Smooth muscle cell (in vitro differentiated cells): ENCODE measurements around the gene MAML2. TPM values are rescaled to one million over a fixed set of nuclear protein-coding genes. Genes with fewer than 3 reads are reported as not detected.

ENCODE experiments used
- DNase-seq: peaks from one replicate; lab custom pipeline; 2025; ENCODE audit not compliant: unreplicated experiment; lab: John Stamatoyannopoulos, UW
- H2AFZ ChIP-seq: fragments of 200-600 bp; sonication (generic); 2 replicates; pipeline ENCODE4 v1.6.0; 2016; ENCODE audit warnings: antibody characterized with exemption, low read depth, mild to moderate bottlenecking
- H3F3A ChIP-seq: fragments of 200-600 bp; sonication (generic); 2 replicates; pipeline ENCODE4 v1.6.0; 2017; ENCODE audit warnings: antibody characterized with exemption, low read depth
- H3K27ac ChIP-seq: fragments of 200-600 bp; sonication (generic); 2 replicates; pipeline ENCODE4 v1.5.1; 2016; ENCODE audit warnings: low read depth, mild to moderate bottlenecking
- H3K27me3 ChIP-seq: fragments of 200-600 bp; sonication (generic); 2 replicates; pipeline ENCODE4 v1.6.1; 2016; ENCODE audit warnings: low read depth, mild to moderate bottlenecking
- H3K36me3 ChIP-seq: fragments of 200-600 bp; sonication (generic); 2 replicates; pipeline ENCODE4 v1.5.1; 2016; ENCODE audit warnings: low read depth
- H3K4me1 ChIP-seq: fragments of 200-600 bp; sonication (generic); 2 replicates; pipeline ENCODE4 v1.5.1; 2016; ENCODE audit warnings: low read depth
- H3K4me2 ChIP-seq: fragments of 200-600 bp; sonication (generic); 2 replicates; pipeline ENCODE4 v1.6.0; 2016; ENCODE audit warnings: mild to moderate bottlenecking
- H3K4me3 ChIP-seq: fragments of 200-600 bp; sonication (generic); 2 replicates; pipeline ENCODE4 v1.5.1; 2016; ENCODE audit warnings: mild to moderate bottlenecking
- H3K79me2 ChIP-seq: fragments of 200-600 bp; sonication (generic); 2 replicates; pipeline ENCODE4 v1.6.0; 2016; ENCODE audit warnings: low read depth, mild to moderate bottlenecking
- H3K9ac ChIP-seq: fragments of 200-600 bp; sonication (generic); 2 replicates; pipeline ENCODE4 v1.6.0; 2016; ENCODE audit warnings: low read depth
- H3K9me3 ChIP-seq: fragments of 200-600 bp; sonication (generic); replicated peaks from 2 replicates; pipeline ENCODE4 v1.5.1; 2016; ENCODE audit warnings: low read depth
- H4K20me1 ChIP-seq: fragments of 200-600 bp; sonication (generic); 2 replicates; pipeline ENCODE4 v1.6.0; 2016; ENCODE audit warnings: low read depth
- WGBS: methylation state at CpG from one replicate; pipeline ENCODE4 v1.1.7; 2016; ENCODE audit warnings: low lambda C conversion rate; 5-methylcytosine and 5-hydroxymethylcytosine counted together
- polyA plus RNA-seq: library from polyadenylated mRNA; unstranded; fragments of >200 nt; fragmentation: Nextera tagmentation; extraction: Ambion mirVana; gene quantifications from 2 replicates; pipeline ENCODE4 v1.2.1, GENCODE V29; 2016
- total RNA-seq: library from RNA; depleted of rRNA; stranded (reverse); fragments of >200 nt; gene quantifications from 2 replicates; pipeline ENCODE4 v1.2.3, GENCODE V29; 2014
- TF ChIP-seq, protein P1 (sequence below): fragments of 200-600 bp; sonication (generic); IDR thresholded peaks from 2 replicates; pipeline ENCODE4 v1.5.1; 2017; ENCODE audit warnings: borderline replicate concordance, mild to moderate bottlenecking, antibody characterized with exemption; ENCODE audit not compliant: insufficient read depth, poor library complexity, severe bottlenecking

MAML2 gene
- total and polyA plus RNA-seq, 2 experiments from 2014 or later = 8.7 to 52.4 TPM

DNA sequence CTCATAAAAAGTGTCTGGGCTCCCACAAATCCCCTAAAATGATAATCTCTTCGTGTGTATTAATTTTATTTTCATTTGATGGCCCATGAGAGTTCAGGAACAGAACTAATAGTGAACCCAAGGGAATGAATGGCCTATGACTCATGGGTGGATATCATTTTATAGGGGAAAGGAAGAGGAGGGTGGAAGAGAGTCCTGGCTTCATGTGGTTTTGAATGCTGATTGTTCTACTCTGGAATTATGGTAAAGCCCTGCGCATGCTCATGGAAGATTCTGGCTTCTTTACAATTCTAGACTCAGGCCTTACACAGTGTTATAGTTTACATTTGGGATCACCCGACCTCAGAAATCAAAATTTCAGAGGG is 35.2 kb downstream of the MAML2 start:
- no peak for DNase-seq
- H3K79me2 ChIP-seq = peaks cover 84% of the 10 kb centered on the region
- no peaks in the 10 kb centered on the region for H3K36me3 ChIP-seq
- no peaks in the 10 kb centered on the region for H4K20me1 ChIP-seq
- peaks cover 46% of the 10 kb centered on the region for H3F3A ChIP-seq
- peak overlapping the region; percentile 46 for H3K4me3 ChIP-seq
- H3K9me3 ChIP-seq = no peaks in the 10 kb centered on the region
- WGBS = 25% methylated on average over 3 of the region's 3 CpGs
- TF ChIP-seq, protein P1, sequence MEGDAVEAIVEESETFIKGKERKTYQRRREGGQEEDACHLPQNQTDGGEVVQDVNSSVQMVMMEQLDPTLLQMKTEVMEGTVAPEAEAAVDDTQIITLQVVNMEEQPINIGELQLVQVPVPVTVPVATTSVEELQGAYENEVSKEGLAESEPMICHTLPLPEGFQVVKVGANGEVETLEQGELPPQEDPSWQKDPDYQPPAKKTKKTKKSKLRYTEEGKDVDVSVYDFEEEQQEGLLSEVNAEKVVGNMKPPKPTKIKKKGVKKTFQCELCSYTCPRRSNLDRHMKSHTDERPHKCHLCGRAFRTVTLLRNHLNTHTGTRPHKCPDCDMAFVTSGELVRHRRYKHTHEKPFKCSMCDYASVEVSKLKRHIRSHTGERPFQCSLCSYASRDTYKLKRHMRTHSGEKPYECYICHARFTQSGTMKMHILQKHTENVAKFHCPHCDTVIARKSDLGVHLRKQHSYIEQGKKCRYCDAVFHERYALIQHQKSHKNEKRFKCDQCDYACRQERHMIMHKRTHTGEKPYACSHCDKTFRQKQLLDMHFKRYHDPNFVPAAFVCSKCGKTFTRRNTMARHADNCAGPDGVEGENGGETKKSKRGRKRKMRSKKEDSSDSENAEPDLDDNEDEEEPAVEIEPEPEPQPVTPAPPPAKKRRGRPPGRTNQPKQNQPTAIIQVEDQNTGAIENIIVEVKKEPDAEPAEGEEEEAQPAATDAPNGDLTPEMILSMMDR = no peak
- peak overlapping the region; percentile 84 for H3K4me2 ChIP-seq
- H3K4me1 ChIP-seq = peaks cover 56% of the 10 kb centered on the region
- H3K27me3 ChIP-seq = no peaks in the 10 kb centered on the region
- peak overlapping the region; percentile 99 for H3K27ac ChIP-seq
- no peak overlapping the region for H2AFZ ChIP-seq
- peak overlapping the region; percentile 98 for H3K9ac ChIP-seq

GRCh38 chr11:96306933-96307775 is 35.8 kb downstream of the MAML2 start:
- peaks cover 84% of the 10 kb centered on the region for H3K79me2 ChIP-seq

GRCh38 chr11:96306600-96306932 is 36.4 kb downstream of the MAML2 start:
- H4K20me1 ChIP-seq = no peaks in the 10 kb centered on the region
- peaks cover 84% of the 10 kb centered on the region for H3K79me2 ChIP-seq
- peaks cover 43% of the 10 kb centered on the region for H3F3A ChIP-seq
- H3K27ac ChIP-seq = peak overlapping the region; percentile 99
- H3K4me2 ChIP-seq = peak overlapping the region; percentile 84
- WGBS = 21% methylated on average over 3 of the region's 3 CpGs
- H3K4me3 ChIP-seq = peak overlapping the region; percentile 46
- no peaks in the 10 kb centered on the region for H3K27me3 ChIP-seq
- no peak for DNase-seq
- H3K9ac ChIP-seq = peak overlapping the region; percentile 98
- H2AFZ ChIP-seq = no peak overlapping the region
- peaks cover 56% of the 10 kb centered on the region for H3K4me1 ChIP-seq
- TF ChIP-seq, protein P1 = no peak
- no peaks in the 10 kb centered on the region for H3K9me3 ChIP-seq
- H3K36me3 ChIP-seq = no peaks in the 10 kb centered on the region

More at GRCh38 chr11:96306933-96307775, 35.8 kb downstream of the MAML2 start:
- TF ChIP-seq, protein P1 = no peak
- Histone ChIP-seq H4K20me1 (no peaks in the 10 kb centered on the region), H3K4me1 (peaks cover 56% of the 10 kb centered on the region), H3K36me3 (no peaks in the 10 kb centered on the region), H3K4me2 (peak overlapping the region; percentile 84), H3K9ac (peak overlapping the region; percentile 98), H3K9me3 (no peaks in the 10 kb centered on the region), H2AFZ (no peak overlapping the region), H3F3A (peaks cover 44% of the 10 kb centered on the region), H3K27me3 (no peaks in the 10 kb centered on the region), H3K4me3 (peak overlapping the region; percentile 46), H3K27ac (peak overlapping the region; percentile 99)
- peak; percentile 16 for DNase-seq
- WGBS = 7% methylated on average over 10 of the region's 10 CpGs
